ENCODE results near the gene THRAP3.

- TF ChIP-seq CTCF (IDR thresholded peaks at IDR 0.05) (no peak), ZFX (IDR thresholded peaks at IDR 0.05; ENCODE audit: borderline replicate concordance) (no peak)
These were observed 32.5 kb downstream of the THRAP3 start for GRCh38 chr1:36256558-36257374.

All from 22Rv1 (cell line).